NCI-H2107 treated with DMSO at 0.1 percent for 48 hours (cell line): Measurements from ENCODE around the gene DACT3.
A peak's percentile ranks its signal among the peaks of the same experiment; 100 is the strongest.

Experiments used
- DNase-seq: peaks from one replicate; lab custom pipeline; 2025; ENCODE audit not compliant: unreplicated experiment; lab: John Stamatoyannopoulos, UW

DACT3 gene

GRCh38 chr19:46600384-46601317, 60.3 kb downstream of the DACT3 start:
- DNase-seq: peak; percentile 83

- no peak for DNase-seq
These were observed 61.1 kb downstream of the DACT3 start for GRCh38 chr19:46599716-46600373.

- DNase-seq: no peak
These were observed 62.5 kb downstream of the DACT3 start for GRCh38 chr19:46598372-46598917.
